ENCODE measurements around the gene C1QL3. TPM values are rescaled to one million over a fixed set of nuclear protein-coding genes. Genes with fewer than 3 reads are reported as not detected.

The C1QL3 gene
- total and polyA plus RNA-seq, 5 donors: 0.09 to 0.38 (median 0.23) TPM; not detected in 1

Other genes with a start within 250 kb of the C1QL3 start
- gene PTER, start 84.9 kb downstream of the C1QL3 start, total RNA-seq: 10 to 100 TPM; 12.2 to 31.2 (median 26.1) TPM
- 10.1 TPM for gene PTER, start 84.9 kb downstream of the C1QL3 start, polyA plus RNA-seq

Data from right cardiac atrium (tissue), 5 donors.